Body of pancreas (tissue), 4 donors: ENCODE measurements around the gene PRUNE2.

Experiments
- POLR2A ChIP-seq, 3 donors: fragments of 450-650 bp; IDR thresholded peaks; one replicate each; pipeline ENCODE4 v1.6.1; 2016; ENCODE audit warnings: antibody characterized with exemption in 3 of 3, mild to moderate bottlenecking in 2 of 3
- TF ChIP-seq, protein P1 (sequence below), 7 experiments: fragments of 450-650 bp in 4 of 7; fragments of 200-600 bp in 3 of 7; sonication (generic) in 3 of 7; IDR thresholded peaks; one replicate each; pipeline ENCODE4 v1.5.1; 2016 to 2019; ENCODE audit warnings: antibody characterized with exemption in 7 of 7

DNA sequence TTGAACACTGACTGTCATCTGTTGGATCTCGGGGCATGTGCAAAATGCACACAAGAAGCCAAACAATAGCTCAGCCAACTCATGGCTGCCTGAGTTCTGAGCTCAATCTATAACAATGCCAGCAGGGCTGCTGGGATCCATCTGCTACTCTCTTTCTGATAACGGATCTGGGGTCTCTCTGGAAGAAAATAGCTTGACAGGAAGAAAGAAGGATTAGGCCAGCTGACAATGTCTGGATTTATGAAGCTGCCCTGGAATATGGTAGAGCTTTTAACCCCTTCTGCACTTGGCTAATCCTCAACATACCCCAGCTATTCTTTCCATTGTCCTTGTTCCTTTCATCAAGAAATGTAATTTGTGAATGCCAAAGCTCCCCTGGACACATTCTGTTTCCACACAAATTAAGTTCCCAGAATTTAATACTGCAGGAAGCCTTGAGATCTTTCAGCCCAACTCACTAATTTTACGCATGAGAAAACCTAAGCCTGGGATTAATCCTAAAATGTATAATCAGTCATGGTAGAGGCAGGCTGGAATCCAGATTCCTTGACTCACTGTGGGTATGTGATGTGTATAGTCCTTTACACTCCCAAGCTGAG lies 204.4 kb downstream of the PRUNE2 start:
- TF ChIP-seq POLR2A (IDR thresholded peaks at IDR 0.05) = no peak
- TF ChIP-seq, protein P1, sequence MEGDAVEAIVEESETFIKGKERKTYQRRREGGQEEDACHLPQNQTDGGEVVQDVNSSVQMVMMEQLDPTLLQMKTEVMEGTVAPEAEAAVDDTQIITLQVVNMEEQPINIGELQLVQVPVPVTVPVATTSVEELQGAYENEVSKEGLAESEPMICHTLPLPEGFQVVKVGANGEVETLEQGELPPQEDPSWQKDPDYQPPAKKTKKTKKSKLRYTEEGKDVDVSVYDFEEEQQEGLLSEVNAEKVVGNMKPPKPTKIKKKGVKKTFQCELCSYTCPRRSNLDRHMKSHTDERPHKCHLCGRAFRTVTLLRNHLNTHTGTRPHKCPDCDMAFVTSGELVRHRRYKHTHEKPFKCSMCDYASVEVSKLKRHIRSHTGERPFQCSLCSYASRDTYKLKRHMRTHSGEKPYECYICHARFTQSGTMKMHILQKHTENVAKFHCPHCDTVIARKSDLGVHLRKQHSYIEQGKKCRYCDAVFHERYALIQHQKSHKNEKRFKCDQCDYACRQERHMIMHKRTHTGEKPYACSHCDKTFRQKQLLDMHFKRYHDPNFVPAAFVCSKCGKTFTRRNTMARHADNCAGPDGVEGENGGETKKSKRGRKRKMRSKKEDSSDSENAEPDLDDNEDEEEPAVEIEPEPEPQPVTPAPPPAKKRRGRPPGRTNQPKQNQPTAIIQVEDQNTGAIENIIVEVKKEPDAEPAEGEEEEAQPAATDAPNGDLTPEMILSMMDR (IDR thresholded peaks at IDR 0.05) = no peak
